HG03575 (cell line): ENCODE measurements around the gene SGPP1.
"Not testable (repeated sequence)": the region's sequence is repeated elsewhere in the genome, so short reads cannot be mapped to it uniquely, and the experiment has no call there.

Experiments
- ATAC-seq: cut with Tn5 transposase; IDR thresholded peaks from one replicate; pipeline ENCODE4 v1.9.1; 2021; ENCODE audit not compliant: unreplicated experiment, insufficient number of reproducible peaks, low FRiP score; ENCODE audit errors: extremely low read depth

The SGPP1 gene

DNA sequence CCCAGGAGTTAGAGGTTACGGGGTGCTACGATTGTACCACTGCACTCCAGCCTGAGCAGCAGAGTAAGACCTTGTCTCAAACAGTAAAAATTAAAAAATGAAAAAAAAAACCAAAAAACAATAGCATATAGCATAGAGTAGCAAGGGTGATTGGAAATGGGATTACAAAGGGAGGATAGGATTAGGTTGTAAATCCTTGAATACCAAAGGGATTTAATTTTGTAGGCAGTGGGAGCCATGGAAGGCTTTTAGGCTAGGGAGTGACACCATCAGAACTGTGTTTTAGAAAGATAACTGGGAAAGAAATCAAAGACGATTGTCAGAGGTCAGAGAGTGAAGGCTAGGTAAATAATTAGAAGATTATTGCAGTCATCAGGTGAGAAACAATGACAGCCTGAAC, 2.8 kb upstream of the SGPP1 start:
- ATAC-seq = no peak

GRCh38 chr14:63727231-63727735, 582 bp downstream of the SGPP1 start:
- ATAC-seq = no peak

DNA sequence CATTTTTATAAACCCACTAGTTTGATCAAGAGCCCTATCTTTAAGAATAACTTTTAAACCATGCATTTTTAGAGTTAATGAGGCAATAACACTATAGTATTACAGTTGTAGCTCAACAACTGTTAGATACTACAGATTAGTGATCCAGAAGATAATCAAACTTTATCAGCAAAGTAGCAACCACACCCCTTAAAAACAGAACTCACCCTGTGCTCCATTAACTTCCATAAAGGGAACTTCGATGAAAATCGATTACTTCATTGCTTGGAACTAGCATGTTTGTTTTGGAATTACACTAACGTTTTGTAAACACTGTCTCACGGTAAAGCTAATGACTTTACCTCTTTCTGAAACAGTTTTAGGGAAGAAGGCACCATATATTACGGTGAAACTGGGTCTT, 1.4 kb downstream of the SGPP1 start:
- no peak for ATAC-seq

DNA sequence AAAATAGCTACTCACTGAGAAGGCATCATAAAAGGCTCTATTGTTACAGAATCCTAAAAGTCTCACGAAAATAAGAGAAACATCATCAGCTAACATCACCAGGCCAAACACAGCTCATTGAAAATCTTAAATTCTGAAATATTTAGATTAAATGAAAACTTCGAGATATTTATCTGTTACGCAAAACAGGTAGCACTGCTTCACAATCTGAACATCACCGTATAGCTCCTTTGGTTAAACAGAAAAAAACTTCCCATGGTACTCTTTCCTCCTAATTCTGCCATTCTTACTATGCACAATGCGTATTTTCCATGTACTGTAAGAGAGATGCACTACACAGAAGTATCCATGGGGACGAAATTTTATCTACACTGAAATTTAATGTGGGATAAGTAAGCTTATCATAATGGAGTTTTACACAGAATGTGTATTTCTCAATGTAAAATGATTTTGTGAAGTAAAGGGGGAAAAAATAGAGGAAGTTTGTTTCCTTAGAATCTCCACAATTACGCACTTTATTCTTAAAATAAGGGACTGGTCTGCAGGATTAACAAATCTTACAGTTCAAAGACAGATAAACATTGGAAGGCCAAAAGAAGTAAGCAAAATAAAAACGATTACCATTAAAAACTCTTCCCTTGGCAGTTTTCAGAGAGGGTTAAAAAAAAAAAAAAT, 1.9 kb downstream of the SGPP1 start:
- ATAC-seq = no peak

DNA sequence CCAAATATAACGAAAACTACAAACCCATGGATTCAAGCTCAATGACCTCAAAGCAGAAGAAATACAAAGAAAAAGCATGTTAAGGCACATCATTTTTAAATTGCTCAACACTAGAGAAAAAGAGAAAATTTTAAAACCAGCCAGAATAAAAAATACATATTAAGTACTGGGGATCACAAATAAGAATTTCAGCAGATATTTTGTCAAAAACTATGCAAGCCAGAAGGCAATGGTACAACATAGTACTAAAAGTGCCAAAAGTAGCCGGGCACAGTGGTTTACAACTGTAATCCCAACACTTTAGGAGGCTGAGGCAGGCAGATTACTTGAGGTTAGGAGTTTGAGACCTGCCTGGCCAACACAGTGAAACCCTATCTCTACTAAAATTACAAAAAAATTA, 10.2 kb downstream of the SGPP1 start:
- no peak for ATAC-seq

- no peak for ATAC-seq
Observed at GRCh38 chr14:63715360-63715759, 12.5 kb downstream of the SGPP1 start.

GRCh38 chr14:63713764-63714163, 14.1 kb downstream of the SGPP1 start:
- ATAC-seq = no peak

GRCh38 chr14:63713058-63713457, 14.8 kb downstream of the SGPP1 start:
- ATAC-seq = no peak

DNA sequence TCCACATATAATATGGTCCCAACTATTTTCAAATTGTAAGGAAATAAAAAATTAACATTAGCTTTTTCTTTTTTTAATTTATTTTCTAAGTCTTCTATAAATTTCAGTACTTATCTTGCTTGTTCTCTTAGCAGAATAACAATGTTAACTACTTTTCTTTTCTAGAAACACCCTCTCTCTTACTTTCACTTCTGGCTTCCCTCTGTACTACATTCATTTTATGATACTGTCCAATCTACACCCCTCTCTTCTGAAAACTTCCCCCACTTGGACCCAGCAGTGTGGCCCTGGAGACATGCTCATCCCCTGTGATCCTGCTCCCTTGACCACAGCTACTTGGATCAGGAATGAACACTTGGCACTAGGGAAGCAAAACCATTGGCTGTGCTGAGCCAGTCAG, 15.7 kb downstream of the SGPP1 start:
- ATAC-seq = no peak

GRCh38 chr14:63710497-63710896, 17.4 kb downstream of the SGPP1 start:
- no peak for ATAC-seq

DNA sequence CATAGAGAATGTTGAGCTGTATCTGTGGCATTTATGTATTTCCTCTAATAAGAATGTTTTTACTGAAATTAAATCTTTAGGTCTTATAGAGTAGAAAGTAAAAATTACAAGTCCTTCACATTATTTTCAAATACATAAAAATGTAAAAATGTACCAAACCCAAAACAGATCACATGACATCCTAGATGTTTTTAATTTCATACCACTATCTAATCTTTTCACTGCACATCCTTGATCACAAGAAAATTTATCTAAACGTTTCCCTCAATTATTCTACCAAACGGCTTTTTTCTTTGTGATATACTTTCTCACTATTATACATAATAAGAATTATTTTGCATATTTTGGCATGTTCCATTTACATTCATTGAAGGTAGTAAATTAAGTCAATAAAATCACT, 18.3 kb downstream of the SGPP1 start:
- ATAC-seq = no peak

DNA sequence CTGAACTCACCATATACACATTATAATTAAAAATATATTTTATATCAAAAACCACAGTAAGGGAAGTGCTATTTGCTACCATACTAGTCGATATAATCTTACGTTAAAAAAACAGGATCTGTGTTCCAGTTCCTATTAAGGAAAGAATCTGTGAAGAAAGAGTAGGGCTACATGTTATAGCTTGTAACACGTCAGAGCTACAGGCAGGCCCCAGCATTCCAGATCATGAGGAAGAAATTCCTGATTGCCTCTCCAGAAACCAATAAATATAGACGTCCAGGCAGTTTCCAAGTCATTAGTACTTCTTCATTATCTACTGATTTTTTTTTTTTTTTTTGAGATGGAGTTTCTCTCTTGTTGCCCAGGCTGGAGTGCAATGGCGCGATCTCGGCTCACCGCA, 20.6 kb downstream of the SGPP1 start:
- ATAC-seq = no peak

DNA sequence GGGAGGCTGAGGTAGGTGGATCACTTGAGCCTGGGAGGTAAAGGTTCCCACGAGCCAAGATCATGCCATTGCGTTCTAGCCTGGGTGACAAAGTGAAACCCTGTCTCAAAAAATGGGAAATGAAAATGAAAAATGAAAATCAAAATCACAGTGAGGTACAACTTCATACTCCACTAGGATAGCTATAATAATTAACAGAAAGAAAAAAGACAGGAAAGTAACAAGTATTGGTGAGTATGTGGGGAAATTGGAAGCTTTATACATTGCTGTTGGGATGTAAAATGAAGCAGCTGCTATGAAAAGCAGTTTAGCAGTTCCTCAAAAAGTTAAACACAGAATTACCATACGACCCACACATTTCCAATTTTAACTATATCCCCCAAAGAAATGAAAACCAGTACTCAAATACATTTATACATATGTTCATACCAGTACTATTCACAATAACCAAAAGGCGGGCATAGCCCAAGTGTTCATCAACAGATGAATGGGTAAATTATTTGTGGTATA, 22.2 kb downstream of the SGPP1 start:
- ATAC-seq = no peak

- ATAC-seq = not testable (repeated sequence)
Observed at GRCh38 chr14:63702530-63702929, 25.3 kb downstream of the SGPP1 start.

DNA sequence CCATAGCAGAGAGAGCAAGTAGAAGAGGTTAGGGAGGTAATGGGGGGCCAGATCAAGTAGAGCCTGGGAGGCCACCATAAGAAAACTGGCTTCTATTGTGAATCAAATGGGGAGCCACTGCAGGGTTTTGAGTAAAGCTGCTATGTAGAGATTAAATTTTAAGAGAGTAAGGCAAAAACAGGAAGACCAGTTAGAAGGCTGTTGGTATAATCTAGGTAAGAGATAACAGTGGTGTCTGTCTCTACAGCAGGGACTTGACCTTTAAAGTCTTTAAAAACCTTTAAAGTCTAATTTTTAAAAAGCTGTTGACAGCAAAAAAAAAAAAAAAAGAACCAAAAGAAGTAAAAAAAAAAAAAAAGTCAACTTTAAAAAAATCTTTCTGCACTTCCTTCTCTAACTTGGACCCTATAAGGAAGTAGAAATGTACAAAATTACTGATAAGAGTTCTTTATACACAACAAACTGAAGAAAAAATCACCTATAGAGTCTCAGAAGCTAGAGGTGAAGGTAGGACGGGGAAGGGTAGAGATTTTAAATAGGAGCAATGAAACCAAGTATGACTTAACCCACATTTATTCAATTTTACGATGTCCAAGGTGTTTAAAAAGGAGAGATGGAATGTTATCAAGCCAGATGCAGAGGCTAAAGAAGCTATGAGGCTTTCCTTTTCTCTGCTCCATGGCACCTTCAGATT, 26.1 kb downstream of the SGPP1 start:
- ATAC-seq = no peak

DNA sequence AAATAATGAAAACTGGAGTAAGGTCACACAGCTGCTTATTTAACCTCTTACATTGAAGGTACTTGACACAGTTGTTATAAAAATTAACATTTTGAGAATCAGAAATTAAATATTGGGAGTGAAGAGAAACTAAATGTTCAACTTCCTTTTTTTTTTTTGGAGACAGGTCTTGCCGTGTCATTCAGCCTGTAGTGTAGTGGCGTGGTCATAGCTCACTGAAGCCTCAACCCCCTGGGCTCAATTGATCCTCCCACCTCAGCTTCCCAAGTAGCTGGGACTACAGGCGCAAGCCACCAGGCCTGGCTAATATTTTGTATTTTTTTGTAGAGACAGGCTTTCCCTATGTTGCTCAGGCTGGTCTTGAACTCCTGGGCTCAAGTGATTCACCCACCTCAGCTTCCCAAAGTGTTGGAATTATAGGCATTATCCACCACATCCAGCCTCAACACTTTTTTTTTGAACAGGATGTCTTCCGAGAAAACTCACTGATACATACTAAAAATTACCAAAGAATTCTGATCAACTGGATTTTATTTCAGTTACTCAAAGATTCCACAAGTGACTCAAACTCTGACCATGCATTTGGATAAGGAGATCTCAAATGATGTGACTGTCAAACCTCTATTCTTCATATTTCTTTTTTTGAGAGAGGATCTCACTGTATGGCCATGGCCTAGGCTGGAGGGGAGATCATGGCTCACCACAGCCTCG, 35.4 kb downstream of the SGPP1 start:
- no peak for ATAC-seq

GRCh38 chr14:63689132-63689531, 38.7 kb downstream of the SGPP1 start:
- ATAC-seq = no peak

- ATAC-seq = no peak
Observed at GRCh38 chr14:63686926-63687325, 40.9 kb downstream of the SGPP1 start.

DNA sequence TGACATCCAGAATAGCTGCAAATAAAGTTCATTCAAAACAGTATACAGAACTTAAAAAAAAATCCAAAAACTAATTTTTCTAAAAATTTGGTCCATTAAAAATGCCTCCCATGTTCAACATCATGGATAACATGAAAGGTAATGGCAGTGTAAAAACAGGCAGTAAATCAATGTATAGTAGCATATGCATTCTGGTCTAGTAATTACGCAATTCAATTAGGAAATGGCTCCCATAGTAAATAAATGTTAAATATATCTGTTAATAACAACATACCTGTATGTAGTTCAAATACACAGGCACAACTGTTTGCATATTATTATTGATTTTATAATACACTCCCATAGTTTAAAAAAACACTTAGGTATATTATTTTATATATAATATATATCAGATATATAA, 42.5 kb downstream of the SGPP1 start:
- ATAC-seq = no peak
